HEK293 (cell line): Measurements from ENCODE around the gene DNAH3.

Experiments used
- ZBTB49 ChIP-seq: fragments of 450-650 bp; formaldehyde crosslinking; IDR thresholded peaks from 2 replicates; pipeline ENCODE4 v1.5.1; 2016; ENCODE audit warnings: missing biosample characterization, missing genetic modification characterization, low read depth
- ZNF26 ChIP-seq: fragments of 450-650 bp; formaldehyde crosslinking; IDR thresholded peaks from 2 replicates; pipeline ENCODE4 v1.5.1; 2016; ENCODE audit warnings: missing biosample characterization, missing genetic modification characterization
- TF ChIP-seq, protein P1 (sequence below): fragments of 450-650 bp; formaldehyde crosslinking; IDR thresholded peaks from 2 replicates; pipeline ENCODE4 v1.5.1; 2016; ENCODE audit warnings: missing biosample characterization, missing genetic modification characterization
- TF ChIP-seq, protein P2 (sequence below): fragments of 450-650 bp; formaldehyde crosslinking; IDR thresholded peaks from 2 replicates; pipeline ENCODE4 v1.5.1; 2017; ENCODE audit warnings: missing biosample characterization, missing genetic modification characterization
- TF ChIP-seq, protein P3 (sequence below): fragments of 450-650 bp; formaldehyde crosslinking; optimal IDR thresholded peaks from 2 replicates; pipeline ENCODE3; 2016; ENCODE audit warnings: missing biosample characterization, mild to moderate bottlenecking, missing genetic modification characterization

- TF ChIP-seq, protein P1, sequence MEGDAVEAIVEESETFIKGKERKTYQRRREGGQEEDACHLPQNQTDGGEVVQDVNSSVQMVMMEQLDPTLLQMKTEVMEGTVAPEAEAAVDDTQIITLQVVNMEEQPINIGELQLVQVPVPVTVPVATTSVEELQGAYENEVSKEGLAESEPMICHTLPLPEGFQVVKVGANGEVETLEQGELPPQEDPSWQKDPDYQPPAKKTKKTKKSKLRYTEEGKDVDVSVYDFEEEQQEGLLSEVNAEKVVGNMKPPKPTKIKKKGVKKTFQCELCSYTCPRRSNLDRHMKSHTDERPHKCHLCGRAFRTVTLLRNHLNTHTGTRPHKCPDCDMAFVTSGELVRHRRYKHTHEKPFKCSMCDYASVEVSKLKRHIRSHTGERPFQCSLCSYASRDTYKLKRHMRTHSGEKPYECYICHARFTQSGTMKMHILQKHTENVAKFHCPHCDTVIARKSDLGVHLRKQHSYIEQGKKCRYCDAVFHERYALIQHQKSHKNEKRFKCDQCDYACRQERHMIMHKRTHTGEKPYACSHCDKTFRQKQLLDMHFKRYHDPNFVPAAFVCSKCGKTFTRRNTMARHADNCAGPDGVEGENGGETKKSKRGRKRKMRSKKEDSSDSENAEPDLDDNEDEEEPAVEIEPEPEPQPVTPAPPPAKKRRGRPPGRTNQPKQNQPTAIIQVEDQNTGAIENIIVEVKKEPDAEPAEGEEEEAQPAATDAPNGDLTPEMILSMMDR (tag by site-specific recombination): no peak
- TF ChIP-seq ZBTB49 (tag by site-specific recombination) (no peak), ZNF26 (tag by site-specific recombination) (no peak)
- TF ChIP-seq, protein P2, sequence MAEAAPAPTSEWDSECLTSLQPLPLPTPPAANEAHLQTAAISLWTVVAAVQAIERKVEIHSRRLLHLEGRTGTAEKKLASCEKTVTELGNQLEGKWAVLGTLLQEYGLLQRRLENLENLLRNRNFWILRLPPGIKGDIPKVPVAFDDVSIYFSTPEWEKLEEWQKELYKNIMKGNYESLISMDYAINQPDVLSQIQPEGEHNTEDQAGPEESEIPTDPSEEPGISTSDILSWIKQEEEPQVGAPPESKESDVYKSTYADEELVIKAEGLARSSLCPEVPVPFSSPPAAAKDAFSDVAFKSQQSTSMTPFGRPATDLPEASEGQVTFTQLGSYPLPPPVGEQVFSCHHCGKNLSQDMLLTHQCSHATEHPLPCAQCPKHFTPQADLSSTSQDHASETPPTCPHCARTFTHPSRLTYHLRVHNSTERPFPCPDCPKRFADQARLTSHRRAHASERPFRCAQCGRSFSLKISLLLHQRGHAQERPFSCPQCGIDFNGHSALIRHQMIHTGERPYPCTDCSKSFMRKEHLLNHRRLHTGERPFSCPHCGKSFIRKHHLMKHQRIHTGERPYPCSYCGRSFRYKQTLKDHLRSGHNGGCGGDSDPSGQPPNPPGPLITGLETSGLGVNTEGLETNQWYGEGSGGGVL (tag by site-specific recombination): no peak
- TF ChIP-seq, protein P3, sequence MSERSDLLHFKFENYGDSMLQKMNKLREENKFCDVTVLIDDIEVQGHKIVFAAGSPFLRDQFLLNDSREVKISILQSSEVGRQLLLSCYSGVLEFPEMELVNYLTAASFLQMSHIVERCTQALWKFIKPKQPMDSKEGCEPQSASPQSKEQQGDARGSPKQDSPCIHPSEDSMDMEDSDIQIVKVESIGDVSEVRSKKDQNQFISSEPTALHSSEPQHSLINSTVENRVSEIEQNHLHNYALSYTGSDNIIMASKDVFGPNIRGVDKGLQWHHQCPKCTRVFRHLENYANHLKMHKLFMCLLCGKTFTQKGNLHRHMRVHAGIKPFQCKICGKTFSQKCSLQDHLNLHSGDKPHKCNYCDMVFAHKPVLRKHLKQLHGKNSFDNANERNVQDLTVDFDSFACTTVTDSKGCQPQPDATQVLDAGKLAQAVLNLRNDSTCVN (tag by site-specific recombination): no peak
These were observed 112.9 kb downstream of the DNAH3 start for GRCh38 chr16:21037736-21038135.
